Prostate gland (tissue), 2 donors: ENCODE results near the gene TMEM238.

Experiments used
- CTCF ChIP-seq, 4 experiments: fragments of 200-600 bp in 2 of 4; fragments of 450-650 bp in 2 of 4; sonication (generic) in 2 of 4; IDR thresholded peaks; 1 replicate in 3 of 4; 2 replicates in 1 of 4; pipeline ENCODE4 v1.5.1; 2016 to 2019; ENCODE audit warnings: antibody characterized with exemption in 4 of 4, mild to moderate bottlenecking in 2 of 4, moderate library complexity in 2 of 4
- POLR2A ChIP-seq: fragments of 450-650 bp; IDR thresholded peaks from one replicate; pipeline ENCODE4 v1.6.1; 2016; ENCODE audit warnings: antibody characterized with exemption, mild to moderate bottlenecking

- TF ChIP-seq CTCF (IDR thresholded peaks at IDR 0.05) = peak in 3 of 4 experiments; percentile 14 to 90 (median 71)
- peak; percentile 91 for TF ChIP-seq POLR2A
These were observed 44.8 kb downstream of the TMEM238 start, which contains the start of gene KMT5C for GRCh38 chr19:55339105-55339888.
